ENCODE measurements around the gene SYT17. TPM values are rescaled to one million over a fixed set of nuclear protein-coding genes. Genes with fewer than 3 reads are reported as not detected.

The SYT17 gene
- total RNA-seq, 3 donors from 2014 or later (not counting 1 experiment from before 2014, with no cell fraction given): 0.65 to 1.6 TPM; not detected in 1

DNA sequence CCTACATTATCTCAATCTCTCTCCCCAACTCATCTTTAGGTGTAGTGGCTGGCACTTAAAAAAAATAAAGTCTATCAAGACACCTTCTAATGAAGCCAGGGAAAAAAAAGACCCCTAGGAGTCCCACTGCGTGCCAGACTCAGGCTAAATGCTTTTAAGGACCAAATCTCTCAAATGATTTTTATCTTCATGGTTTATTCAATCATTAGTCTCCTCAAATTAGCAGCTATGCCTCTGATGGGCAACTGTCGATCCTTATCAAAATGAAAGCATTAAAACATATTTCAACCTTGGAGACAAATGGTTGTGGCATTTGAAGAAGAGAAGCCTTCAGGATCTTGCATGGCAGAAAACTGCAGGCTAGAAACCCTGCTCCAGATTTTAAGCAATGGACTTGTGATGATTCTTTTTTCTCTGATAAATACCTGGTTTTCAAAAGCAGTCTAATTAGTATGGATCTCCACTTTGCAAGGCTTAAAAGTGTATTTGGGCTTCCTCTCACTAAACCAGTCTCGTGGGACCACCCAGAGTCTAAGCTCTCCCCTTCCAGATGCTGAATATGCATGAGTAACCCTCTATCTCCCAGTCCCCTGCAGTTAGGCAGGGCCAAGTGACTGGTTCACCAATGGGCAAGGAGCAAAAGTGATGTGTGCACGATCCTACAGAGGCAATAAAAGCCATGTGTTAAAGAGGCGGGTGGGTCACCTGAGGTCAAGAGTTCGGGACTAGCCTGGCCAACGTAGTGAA is 39.4 kb upstream of the SYT17 start:
- DNase-seq: no peak
- WGBS (ENCODE audit: insufficient coverage): 93% methylated on average over 5 of the region's 7 CpGs
- no peak overlapping the region for H3K27ac Mint-ChIP-seq
- H3K9me3 ChIP-seq (ENCODE audit: control insufficient read depth, insufficient read depth, low read length): no peaks in the 10 kb centered on the region
- TF ChIP-seq, protein P1, sequence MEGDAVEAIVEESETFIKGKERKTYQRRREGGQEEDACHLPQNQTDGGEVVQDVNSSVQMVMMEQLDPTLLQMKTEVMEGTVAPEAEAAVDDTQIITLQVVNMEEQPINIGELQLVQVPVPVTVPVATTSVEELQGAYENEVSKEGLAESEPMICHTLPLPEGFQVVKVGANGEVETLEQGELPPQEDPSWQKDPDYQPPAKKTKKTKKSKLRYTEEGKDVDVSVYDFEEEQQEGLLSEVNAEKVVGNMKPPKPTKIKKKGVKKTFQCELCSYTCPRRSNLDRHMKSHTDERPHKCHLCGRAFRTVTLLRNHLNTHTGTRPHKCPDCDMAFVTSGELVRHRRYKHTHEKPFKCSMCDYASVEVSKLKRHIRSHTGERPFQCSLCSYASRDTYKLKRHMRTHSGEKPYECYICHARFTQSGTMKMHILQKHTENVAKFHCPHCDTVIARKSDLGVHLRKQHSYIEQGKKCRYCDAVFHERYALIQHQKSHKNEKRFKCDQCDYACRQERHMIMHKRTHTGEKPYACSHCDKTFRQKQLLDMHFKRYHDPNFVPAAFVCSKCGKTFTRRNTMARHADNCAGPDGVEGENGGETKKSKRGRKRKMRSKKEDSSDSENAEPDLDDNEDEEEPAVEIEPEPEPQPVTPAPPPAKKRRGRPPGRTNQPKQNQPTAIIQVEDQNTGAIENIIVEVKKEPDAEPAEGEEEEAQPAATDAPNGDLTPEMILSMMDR (IDR thresholded peaks at IDR 0.05): no peak
- H3K9me3 Mint-ChIP-seq: no peaks in the 10 kb centered on the region
- no peak for ATAC-seq
- peaks cover 0 to 17% of the 10 kb centered on the region in 2 donors for H3K4me1 Mint-ChIP-seq
- H3K27ac ChIP-seq (ENCODE audit: low read length): no peak overlapping the region
- H3K27me3 ChIP-seq (ENCODE audit: control insufficient read depth, insufficient read depth, low read length): no peaks in the 10 kb centered on the region
- no peaks in the 10 kb centered on the region for H3K36me3 Mint-ChIP-seq
- intact Hi-C loops (cut with micrococcal nuclease): no loop called here
- no peak overlapping the region for H3K4me3 Mint-ChIP-seq
- H3K4me1 ChIP-seq (ENCODE audit: control insufficient read depth, insufficient read depth, low read length): peaks cover 18% of the 10 kb centered on the region
- no peaks in the 10 kb centered on the region for H3K27me3 Mint-ChIP-seq (ENCODE audit: low read depth in 2 of 2)
- no peak overlapping the region for H3K4me3 ChIP-seq (ENCODE audit: low read length)
- H3K36me3 ChIP-seq (ENCODE audit: control insufficient read depth, insufficient read depth, low read length): no peaks in the 10 kb centered on the region

DNA sequence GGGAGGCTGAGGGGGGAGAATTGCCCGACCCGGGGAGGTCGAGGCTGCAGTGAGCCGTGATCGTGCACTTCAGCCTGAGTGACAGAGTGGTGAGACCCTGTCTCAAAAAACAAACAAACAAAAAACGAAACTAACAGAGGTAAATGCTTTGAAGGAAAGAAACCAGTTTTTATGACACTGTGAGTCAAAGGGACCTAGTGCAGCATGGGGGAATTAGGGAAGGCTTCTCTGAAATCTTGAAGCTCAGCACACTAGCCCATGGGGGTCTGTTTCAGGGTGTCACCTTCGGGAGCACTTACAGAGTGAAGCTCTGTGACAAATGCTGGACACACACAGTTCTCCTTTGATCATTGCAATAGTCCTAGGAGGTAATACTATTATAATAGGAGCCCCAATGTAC is 37.7 kb upstream of the SYT17 start:
- intact Hi-C loops (cut with micrococcal nuclease): no loop called here
- Mint-ChIP-seq H3K27ac (peak overlapping the region in 1 of 2 donors; percentile 69), H3K9me3 (no peaks in the 10 kb centered on the region), H3K27me3 (ENCODE audit: low read depth in 2 of 2) (no peaks in the 10 kb centered on the region), H3K36me3 (no peaks in the 10 kb centered on the region), H3K4me1 (peaks cover 0 to 17% of the 10 kb centered on the region in 2 donors), H3K4me3 (no peak overlapping the region)
- TF ChIP-seq, protein P1 (IDR thresholded peaks at IDR 0.05): no peak
- H3K9me3 ChIP-seq (ENCODE audit: control insufficient read depth, insufficient read depth, low read length): no peaks in the 10 kb centered on the region
- no peaks in the 10 kb centered on the region for H3K27me3 ChIP-seq (ENCODE audit: control insufficient read depth, insufficient read depth, low read length)
- H3K4me1 ChIP-seq (ENCODE audit: control insufficient read depth, insufficient read depth, low read length): peaks cover 18% of the 10 kb centered on the region
- WGBS (ENCODE audit: insufficient coverage): 80% methylated on average over 7 of the region's 7 CpGs
- DNase-seq (no peak), ATAC-seq (no peak)
- no peak overlapping the region for H3K27ac ChIP-seq (ENCODE audit: low read length)
- H3K36me3 ChIP-seq (ENCODE audit: control insufficient read depth, insufficient read depth, low read length): no peaks in the 10 kb centered on the region
- H3K4me3 ChIP-seq (ENCODE audit: low read length): no peak overlapping the region

DNA sequence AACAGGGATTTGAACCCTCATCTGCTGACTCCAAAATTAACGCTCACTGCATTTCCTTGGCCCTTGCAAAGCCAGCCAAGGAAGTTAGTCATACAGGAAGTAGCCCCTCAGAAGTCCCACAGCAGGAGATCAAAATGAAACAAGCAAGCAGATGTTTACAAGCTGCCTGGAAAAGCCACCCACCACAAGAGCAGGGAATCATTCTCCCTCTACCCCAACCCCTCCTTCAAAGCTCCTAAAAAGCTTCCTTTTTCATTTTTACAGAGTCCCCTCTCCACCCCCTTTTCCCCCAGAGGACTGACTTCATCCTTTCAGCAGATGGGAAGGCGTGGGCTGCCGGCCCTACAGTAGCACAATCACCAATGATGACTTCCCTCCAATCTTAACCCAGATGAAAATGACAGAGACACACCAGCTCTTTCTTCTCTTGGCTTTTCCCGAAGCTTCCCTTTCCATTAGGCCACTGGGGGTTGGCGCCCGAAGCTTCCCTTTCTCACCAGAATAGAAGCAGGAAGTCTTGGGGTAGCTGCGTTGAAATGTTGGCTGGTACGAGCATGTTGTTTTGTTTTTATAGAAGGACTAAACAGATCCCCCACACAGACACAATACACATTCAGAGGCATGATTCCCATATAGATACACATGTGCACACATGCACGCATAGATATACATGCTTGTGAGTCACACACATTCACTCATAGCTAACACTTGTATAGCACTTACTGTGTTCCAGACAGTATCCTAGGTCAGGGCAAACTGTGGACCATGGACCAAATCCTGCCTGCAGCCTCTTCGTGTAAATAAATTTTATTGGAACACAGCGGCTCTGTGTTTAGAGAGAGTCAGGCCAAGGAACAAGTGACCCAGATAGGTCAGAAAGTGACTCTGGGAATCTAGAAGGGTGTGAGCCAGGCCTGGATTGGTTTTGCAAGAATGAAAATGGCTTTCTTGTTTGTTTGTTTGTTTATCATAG is 36.9 kb upstream of the SYT17 start:
- intact Hi-C loops (cut with micrococcal nuclease): no loop called here
- no peaks in the 10 kb centered on the region for H3K36me3 Mint-ChIP-seq
- H3K36me3 ChIP-seq (ENCODE audit: control insufficient read depth, insufficient read depth, low read length): no peaks in the 10 kb centered on the region
- no peak overlapping the region for H3K4me3 ChIP-seq (ENCODE audit: low read length)
- no peaks in the 10 kb centered on the region for H3K9me3 ChIP-seq (ENCODE audit: control insufficient read depth, insufficient read depth, low read length)
- DNase-seq (no peak), ATAC-seq (no peak)
- H3K9me3 Mint-ChIP-seq: no peaks in the 10 kb centered on the region
- no peak overlapping the region for H3K27ac ChIP-seq (ENCODE audit: low read length)
- 51% methylated on average over 7 of the region's 11 CpGs for WGBS (ENCODE audit: insufficient coverage)
- TF ChIP-seq, protein P1 (IDR thresholded peaks at IDR 0.05): no peak
- H3K4me1 ChIP-seq (ENCODE audit: control insufficient read depth, insufficient read depth, low read length): peaks cover 18% of the 10 kb centered on the region
- peaks cover 0 to 17% of the 10 kb centered on the region in 2 donors for H3K4me1 Mint-ChIP-seq
- H3K27me3 ChIP-seq (ENCODE audit: control insufficient read depth, insufficient read depth, low read length): no peaks in the 10 kb centered on the region
- peak overlapping the region in 1 of 2 donors; percentile 69 for H3K27ac Mint-ChIP-seq
- H3K4me3 Mint-ChIP-seq: no peak overlapping the region
- H3K27me3 Mint-ChIP-seq (ENCODE audit: low read depth in 2 of 2): no peaks in the 10 kb centered on the region
